H1 (cell line): ENCODE results near the gene ADAMTS16.

Experiments used
- ATF2 ChIP-seq: IDR thresholded peaks from 2 replicates; pipeline ENCODE4 v1.6.1; 2012; ENCODE audit warnings: low read length, inconsistent platforms
- CHD2 ChIP-seq: IDR thresholded peaks from 2 replicates; pipeline ENCODE4 v1.6.1; 2012; ENCODE audit warnings: low read length, improper control_type of control experiment
- CTCF ChIP-seq, 3 experiments: IDR thresholded peaks; 1 replicate in 2 of 3; 2 replicates in 1 of 3; pipeline versions ENCODE4 v1.5.1 to v1.6.1; 2011; ENCODE audit warnings: low read length in 3 of 3, mild to moderate bottlenecking in 3 of 3, inconsistent platforms in 2 of 3, low read depth in 1 of 3, moderate library complexity in 1 of 3; ENCODE audit not compliant: insufficient read depth in 1 of 3; ENCODE audit errors: control extremely low read depth in 1 of 3
- EZH2 ChIP-seq: fragments of 200-600 bp; sonication (generic); IDR thresholded peaks from 2 replicates; pipeline ENCODE4 v1.7.1; 2012; ENCODE audit warnings: low read depth, mild to moderate bottlenecking, moderate library complexity, low read length, inconsistent platforms; ENCODE audit not compliant: severe bottlenecking
- KDM5A ChIP-seq: fragments of 200-600 bp; IDR thresholded peaks from 2 replicates; pipeline ENCODE4 v1.7.1; 2012; ENCODE audit warnings: mild to moderate bottlenecking, low read length, inconsistent platforms, mixed read lengths
- POLR2A ChIP-seq, 2 experiments: IDR thresholded peaks; 1 replicate in 1 of 2; 2 replicates in 1 of 2; pipeline ENCODE4 v1.6.1; 2011; ENCODE audit warnings: low read depth in 2 of 2, low read length in 2 of 2, mild to moderate bottlenecking in 2 of 2; ENCODE audit errors: control extremely low read depth in 1 of 2
- RFX5 ChIP-seq: IDR thresholded peaks from 2 replicates; pipeline ENCODE4 v1.6.1; 2011; ENCODE audit warnings: low read depth, low read length, improper control_type of control experiment, borderline replicate concordance
- SP2 ChIP-seq: IDR thresholded peaks from 2 replicates; pipeline ENCODE4 v1.6.1; 2012; ENCODE audit warnings: mild to moderate bottlenecking, low read length, inconsistent platforms
- TAF7 ChIP-seq: optimal IDR thresholded peaks from 2 replicates; pipeline ENCODE3; 2011; ENCODE audit warnings: low read depth, mild to moderate bottlenecking, inconsistent platforms, low read length, moderate library complexity, borderline replicate concordance
- TEAD4 ChIP-seq: IDR thresholded peaks from 2 replicates; pipeline ENCODE4 v1.6.1; 2012; ENCODE audit warnings: low read depth, low read length, inconsistent platforms, mixed read lengths
- YY1 ChIP-seq: IDR thresholded peaks from 2 replicates; pipeline ENCODE4 v1.6.1; 2011; ENCODE audit warnings: low read depth, mild to moderate bottlenecking, low read length

GRCh38 chr5:5164163-5164562 is 24.0 kb downstream of the ADAMTS16 start:
- TF ChIP-seq SP2 = no peak
- no peak for TF ChIP-seq CTCF (IDR thresholded peaks at IDR 0.05; ENCODE audit: control extremely low read depth in 1 of 3, insufficient read depth in 1 of 3, low read depth in 1 of 3, low read length in 3 of 3)
- no peak for TF ChIP-seq POLR2A (IDR thresholded peaks at IDR 0.05; ENCODE audit: control extremely low read depth in 1 of 2, low read depth in 2 of 2, low read length in 2 of 2)
- TF ChIP-seq RFX5 = no peak
- TF ChIP-seq TAF7 = no peak
- TF ChIP-seq YY1 = no peak
- TF ChIP-seq EZH2 = no peak
- no peak for TF ChIP-seq CHD2
- no peak for TF ChIP-seq KDM5A
- TF ChIP-seq TEAD4 = no peak
- no peak for TF ChIP-seq ATF2
